Measurements from ENCODE around the gene NAB2.

Gene NAB2

GRCh38 chr12:57069523-57069922, 19.4 kb upstream of the NAB2 start:
- Histone ChIP-seq H3K4me1 (ENCODE audit: control insufficient read depth, insufficient read depth, low read length) (no peaks in the 10 kb centered on the region), H3K4me3 (ENCODE audit: low read depth, low read length) (no peak overlapping the region), H3K9me3 (ENCODE audit: control insufficient read depth, insufficient read depth, low read depth, low read length) (no peaks in the 10 kb centered on the region), H3K36me3 (ENCODE audit: control insufficient read depth in 2 of 2, insufficient read depth in 1 of 2, low read length in 2 of 2) (peaks cover 57 to 75% of the 10 kb centered on the region in 2 experiments), H3K27ac (ENCODE audit: extremely low read depth, low read depth, low read length) (no peak overlapping the region)
- CTCF ChIA-PET: interaction anchor here (0.6 to 6.5 kb wide), 24 partner anchors 10 to 307 kb away, joined by 3 to 135 read pairs (median 5); partner anchors contain the start of genes MYO1A, NEMP1, SHMT2 and STAT6
- POLR2A ChIA-PET: interaction anchor here (0.9 to 3.5 kb wide), 7 partner anchors 8 to 58 kb away, joined by 3 to 47 read pairs (median 6); partner anchors contain the start of genes LRP1, NAB2 and STAT6
- TF ChIP-seq ZBTB44 (tag by site-specific recombination; IDR thresholded peaks at IDR 0.05) (no peak), ZNF747 (tag by site-specific recombination; IDR thresholded peaks at IDR 0.05) (no peak), ZBTB11 (tag by site-specific recombination; conservative IDR thresholded peaks at IDR 0.05; ENCODE audit: low read depth) (no peak), ZXDB (tag by site-specific recombination; IDR thresholded peaks at IDR 0.05) (no peak), KLF9 (tag by site-specific recombination; IDR thresholded peaks at IDR 0.05; ENCODE audit: low read depth) (no peak), CTCF (tag by site-specific recombination; IDR thresholded peaks at IDR 0.05) (peak; percentile 69), ZNF266 (tag by site-specific recombination; IDR thresholded peaks at IDR 0.05; ENCODE audit: low read depth) (no peak), YY2 (tag by site-specific recombination; IDR thresholded peaks at IDR 0.05) (no peak), ZBTB8A (tag by site-specific recombination; IDR thresholded peaks at IDR 0.05) (no peak), ZNF544 (tag by site-specific recombination; IDR thresholded peaks at IDR 0.05) (no peak), ZNF354C (tag by site-specific recombination; IDR thresholded peaks at IDR 0.05; ENCODE audit: borderline replicate concordance, low read depth) (no peak), ZNF239 (tag by site-specific recombination; IDR thresholded peaks at IDR 0.05) (no peak), ZNF223 (tag by site-specific recombination; IDR thresholded peaks at IDR 0.05) (no peak), ZNF558 (tag by site-specific recombination; IDR thresholded peaks at IDR 0.05) (no peak), ZNF10 (tag by site-specific recombination; IDR thresholded peaks at IDR 0.05) (no peak), ZNF133 (tag by site-specific recombination; IDR thresholded peaks at IDR 0.05) (no peak), ZNF560 (tag by site-specific recombination; IDR thresholded peaks at IDR 0.05; ENCODE audit: borderline replicate concordance) (no peak), ZBTB49 (tag by site-specific recombination; IDR thresholded peaks at IDR 0.05; ENCODE audit: low read depth) (no peak), ZNF426 (tag by site-specific recombination; IDR thresholded peaks at IDR 0.05) (no peak), ZNF785 (tag by site-specific recombination; IDR thresholded peaks at IDR 0.05) (no peak), ZNF18 (tag by site-specific recombination; IDR thresholded peaks at IDR 0.05) (no peak)
- TF ChIP-seq, protein P1, sequence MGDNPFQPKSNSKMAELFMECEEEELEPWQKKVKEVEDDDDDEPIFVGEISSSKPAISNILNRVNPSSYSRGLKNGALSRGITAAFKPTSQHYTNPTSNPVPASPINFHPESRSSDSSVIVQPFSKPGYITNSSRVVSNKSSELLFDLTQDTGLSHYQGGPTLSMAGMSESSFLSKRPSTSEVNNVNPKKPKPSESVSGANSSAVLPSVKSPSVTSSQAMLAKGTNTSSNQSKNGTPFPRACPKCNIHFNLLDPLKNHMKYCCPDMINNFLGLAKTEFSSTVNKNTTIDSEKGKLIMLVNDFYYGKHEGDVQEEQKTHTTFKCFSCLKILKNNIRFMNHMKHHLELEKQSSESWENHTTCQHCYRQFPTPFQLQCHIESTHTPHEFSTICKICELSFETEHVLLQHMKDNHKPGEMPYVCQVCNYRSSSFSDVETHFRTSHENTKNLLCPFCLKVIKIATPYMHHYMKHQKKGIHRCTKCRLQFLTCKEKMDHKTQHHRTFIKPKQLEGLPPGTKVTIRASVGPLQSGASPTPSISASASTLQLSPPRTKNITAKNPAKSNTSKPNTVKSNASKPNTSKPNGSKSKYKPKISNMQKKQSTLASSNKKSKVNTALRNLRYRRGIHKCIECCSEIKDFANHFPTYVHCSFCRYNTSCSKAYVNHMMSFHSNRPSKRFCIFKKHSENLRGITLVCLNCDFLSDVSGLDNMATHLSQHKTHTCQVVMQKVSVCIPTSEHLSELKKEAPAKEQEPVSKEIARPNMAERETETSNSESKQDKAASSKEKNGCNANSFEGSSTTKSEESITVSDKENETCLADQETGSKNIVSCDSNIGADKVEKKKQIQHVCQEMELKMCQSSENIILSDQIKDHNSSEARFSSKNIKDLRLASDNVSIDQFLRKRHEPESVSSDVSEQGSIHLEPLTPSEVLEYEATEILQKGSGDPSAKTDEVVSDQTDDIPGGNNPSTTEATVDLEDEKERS (tag by site-specific recombination; IDR thresholded peaks at IDR 0.05): no peak
- TF ChIP-seq, protein P2, sequence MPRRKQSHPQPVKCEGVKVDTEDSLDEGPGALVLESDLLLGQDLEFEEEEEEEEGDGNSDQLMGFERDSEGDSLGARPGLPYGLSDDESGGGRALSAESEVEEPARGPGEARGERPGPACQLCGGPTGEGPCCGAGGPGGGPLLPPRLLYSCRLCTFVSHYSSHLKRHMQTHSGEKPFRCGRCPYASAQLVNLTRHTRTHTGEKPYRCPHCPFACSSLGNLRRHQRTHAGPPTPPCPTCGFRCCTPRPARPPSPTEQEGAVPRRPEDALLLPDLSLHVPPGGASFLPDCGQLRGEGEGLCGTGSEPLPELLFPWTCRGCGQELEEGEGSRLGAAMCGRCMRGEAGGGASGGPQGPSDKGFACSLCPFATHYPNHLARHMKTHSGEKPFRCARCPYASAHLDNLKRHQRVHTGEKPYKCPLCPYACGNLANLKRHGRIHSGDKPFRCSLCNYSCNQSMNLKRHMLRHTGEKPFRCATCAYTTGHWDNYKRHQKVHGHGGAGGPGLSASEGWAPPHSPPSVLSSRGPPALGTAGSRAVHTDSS (tag by site-specific recombination; IDR thresholded peaks at IDR 0.05): no peak
